Measurements from ENCODE around the gene RTN4RL1.

RTN4RL1 gene

DNA sequence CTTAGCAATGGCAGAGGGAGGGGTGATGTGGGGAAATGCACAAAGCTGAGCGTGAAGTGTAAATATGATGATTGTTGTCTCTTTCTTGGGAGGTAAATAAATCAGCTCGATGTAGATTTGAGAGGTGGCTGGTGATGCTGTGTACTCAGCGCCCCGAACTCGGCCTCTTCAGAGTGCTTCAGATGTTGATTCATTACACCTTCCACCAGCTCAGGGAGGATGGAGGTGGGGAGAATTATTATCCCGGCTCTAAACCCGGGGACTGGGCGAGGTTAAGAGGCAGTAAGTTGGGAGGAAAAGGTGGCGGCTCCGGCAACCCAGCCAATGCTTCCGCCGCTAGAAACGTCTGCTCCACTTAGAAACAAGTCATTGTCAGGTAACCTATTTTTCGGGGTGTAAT, 108.8 kb downstream of the RTN4RL1 start:
- in situ Hi-C loops (cut with HindIII; ENCODE audit: low sequenced_read_pairs) = loop anchor here (25.0 kb wide), 1 partner anchor 121 kb away; the partner anchor contains the start of genes DPH1, OVCA2 and RTN4RL1
- no peak for DNase-seq (ENCODE audit: low read depth, low spot score)
- TF ChIP-seq, protein P1, sequence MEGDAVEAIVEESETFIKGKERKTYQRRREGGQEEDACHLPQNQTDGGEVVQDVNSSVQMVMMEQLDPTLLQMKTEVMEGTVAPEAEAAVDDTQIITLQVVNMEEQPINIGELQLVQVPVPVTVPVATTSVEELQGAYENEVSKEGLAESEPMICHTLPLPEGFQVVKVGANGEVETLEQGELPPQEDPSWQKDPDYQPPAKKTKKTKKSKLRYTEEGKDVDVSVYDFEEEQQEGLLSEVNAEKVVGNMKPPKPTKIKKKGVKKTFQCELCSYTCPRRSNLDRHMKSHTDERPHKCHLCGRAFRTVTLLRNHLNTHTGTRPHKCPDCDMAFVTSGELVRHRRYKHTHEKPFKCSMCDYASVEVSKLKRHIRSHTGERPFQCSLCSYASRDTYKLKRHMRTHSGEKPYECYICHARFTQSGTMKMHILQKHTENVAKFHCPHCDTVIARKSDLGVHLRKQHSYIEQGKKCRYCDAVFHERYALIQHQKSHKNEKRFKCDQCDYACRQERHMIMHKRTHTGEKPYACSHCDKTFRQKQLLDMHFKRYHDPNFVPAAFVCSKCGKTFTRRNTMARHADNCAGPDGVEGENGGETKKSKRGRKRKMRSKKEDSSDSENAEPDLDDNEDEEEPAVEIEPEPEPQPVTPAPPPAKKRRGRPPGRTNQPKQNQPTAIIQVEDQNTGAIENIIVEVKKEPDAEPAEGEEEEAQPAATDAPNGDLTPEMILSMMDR (IDR thresholded peaks at IDR 0.05; ENCODE audit: low read depth, low read length) = no peak
- no peak overlapping the region for H3K4me3 ChIP-seq (ENCODE audit: low read depth, low read length)

DNA sequence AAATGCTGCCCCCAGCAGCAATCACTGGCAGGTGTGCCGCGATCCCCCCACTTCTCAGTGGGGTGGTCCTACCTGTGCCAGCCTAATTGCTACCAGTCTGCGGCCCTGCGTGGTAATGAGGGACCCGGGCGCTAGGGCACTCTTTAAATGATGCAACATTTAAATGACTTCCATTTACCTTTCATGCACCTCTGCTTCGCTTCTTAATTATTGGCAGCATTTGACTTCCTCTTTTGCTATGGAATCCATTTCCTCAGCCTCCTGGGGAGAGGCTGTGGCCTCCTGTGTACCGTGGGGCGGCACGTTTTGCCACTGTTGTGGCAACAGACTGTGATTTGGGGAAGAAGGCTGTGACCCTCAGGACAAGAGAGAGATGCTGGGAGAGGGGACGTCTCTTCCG, 109.2 kb downstream of the RTN4RL1 start:
- TF ChIP-seq, protein P1 (IDR thresholded peaks at IDR 0.05; ENCODE audit: low read depth, low read length) = no peak
- no peak for DNase-seq (ENCODE audit: low read depth, low spot score)
- no peak overlapping the region for H3K4me3 ChIP-seq (ENCODE audit: low read depth, low read length)
- in situ Hi-C loops (cut with HindIII; ENCODE audit: low sequenced_read_pairs) = loop anchor here (25.0 kb wide), 1 partner anchor 121 kb away; the partner anchor contains the start of genes DPH1, OVCA2 and RTN4RL1

DNA sequence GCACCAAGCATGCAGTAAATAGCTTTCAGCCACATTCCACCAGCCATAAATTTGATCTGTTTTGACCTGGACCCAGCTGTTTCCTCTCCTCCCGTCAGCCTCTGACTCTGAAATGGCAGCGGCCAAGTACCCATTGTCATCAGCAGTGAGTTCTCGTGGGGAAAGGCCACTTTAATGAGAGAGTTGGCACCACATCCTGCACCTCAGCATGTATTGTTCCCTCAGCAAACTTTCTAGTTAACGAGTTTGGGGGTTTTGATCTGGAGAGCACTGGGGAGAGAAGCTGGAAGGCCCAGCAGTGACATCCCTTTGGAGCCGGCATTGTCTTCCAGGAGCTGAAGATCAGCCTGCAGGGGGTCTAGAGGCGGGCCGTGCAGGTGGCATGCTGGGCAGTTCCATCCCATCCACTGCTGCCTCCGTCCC, 110.5 kb downstream of the RTN4RL1 start:
- in situ Hi-C loops (cut with HindIII; ENCODE audit: low sequenced_read_pairs) = loop anchor here (25.0 kb wide), 1 partner anchor 123 kb away; the partner anchor contains the start of genes DPH1, OVCA2 and RTN4RL1
- DNase-seq (ENCODE audit: low read depth, low spot score) = no peak

DNA sequence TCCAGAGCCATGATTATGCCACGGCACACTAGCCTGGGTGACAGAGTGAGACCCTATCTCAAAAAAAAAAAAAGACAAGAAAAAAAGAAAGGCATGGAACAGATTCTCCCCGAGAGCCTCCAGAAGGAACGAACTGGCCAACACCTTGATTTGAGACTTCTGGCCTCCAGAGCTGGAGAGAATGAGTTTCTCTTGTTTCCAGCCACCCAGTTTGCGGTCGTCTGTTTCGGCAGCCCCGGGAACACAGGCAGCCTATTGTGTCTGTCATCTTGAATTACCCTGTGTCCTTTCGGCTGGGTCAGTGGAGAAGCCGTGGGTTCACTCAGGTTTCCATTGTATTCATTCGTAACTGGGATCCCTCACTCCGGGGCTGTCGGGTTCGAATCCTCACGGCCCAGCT, 111.4 kb downstream of the RTN4RL1 start:
- DNase-seq (ENCODE audit: low read depth, low spot score) = no peak
- TF ChIP-seq, protein P1 (IDR thresholded peaks at IDR 0.05; ENCODE audit: low read depth, low read length) = no peak
- H3K4me3 ChIP-seq (ENCODE audit: low read depth, low read length) = no peak overlapping the region
- in situ Hi-C loops (cut with HindIII; ENCODE audit: low sequenced_read_pairs) = loop anchor here (25.0 kb wide), 1 partner anchor 124 kb away; the partner anchor contains the start of genes DPH1, OVCA2 and RTN4RL1

More for the DNA sequence above, 110.5 kb downstream of the RTN4RL1 start:
- no peak overlapping the region for H3K4me3 ChIP-seq (ENCODE audit: low read depth, low read length)
- TF ChIP-seq, protein P1 (IDR thresholded peaks at IDR 0.05; ENCODE audit: low read depth, low read length) = no peak

DNA sequence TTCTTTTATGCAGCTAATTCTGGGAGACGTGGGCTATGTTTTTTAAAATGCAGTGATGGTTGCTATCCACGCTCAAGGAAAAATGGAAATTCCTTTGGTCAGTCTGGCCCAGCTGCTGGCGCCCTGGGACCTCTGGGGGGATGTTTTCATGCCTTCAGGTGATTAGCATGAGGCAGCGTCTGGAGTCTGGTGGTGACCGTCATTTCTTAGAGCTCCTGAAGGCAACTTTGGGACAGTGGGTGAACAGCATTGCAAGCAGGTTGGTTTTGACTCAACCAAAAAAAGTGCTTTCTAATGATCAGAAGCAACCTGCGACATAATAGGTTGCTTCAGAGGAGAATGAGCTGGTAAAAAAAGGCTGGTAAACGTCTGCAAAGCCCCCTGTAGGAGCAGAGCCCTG, 113.0 kb downstream of the RTN4RL1 start:
- H3K4me3 ChIP-seq (ENCODE audit: low read depth, low read length) = no peak overlapping the region
- DNase-seq (ENCODE audit: low read depth, low spot score) = no peak
- in situ Hi-C loops (cut with HindIII; ENCODE audit: low sequenced_read_pairs) = loop anchor here (25.0 kb wide), 1 partner anchor 125 kb away; the partner anchor contains the start of genes DPH1, OVCA2 and RTN4RL1
- TF ChIP-seq, protein P1 (IDR thresholded peaks at IDR 0.05; ENCODE audit: low read depth, low read length) = no peak

DNA sequence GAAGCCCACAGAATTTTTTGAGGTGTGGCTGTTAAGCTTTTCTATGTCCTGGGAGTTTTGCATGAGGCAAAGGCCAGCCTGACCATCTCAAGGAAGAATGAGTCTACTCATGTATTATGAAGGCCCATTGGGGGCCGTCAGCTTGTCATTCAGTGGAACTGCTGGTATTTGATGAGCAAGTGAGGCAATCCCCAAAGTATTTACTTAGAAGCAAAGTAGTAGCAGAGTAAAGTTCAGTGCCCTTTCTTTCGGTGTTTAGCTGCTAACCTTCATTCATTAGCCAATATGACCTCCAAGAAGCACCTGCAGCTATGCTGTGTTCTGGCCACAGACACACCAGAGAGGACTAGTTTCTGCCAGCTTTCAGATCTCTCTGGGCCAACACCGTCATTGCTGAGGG, 115.1 kb downstream of the RTN4RL1 start:
- H3K4me3 ChIP-seq (ENCODE audit: low read depth, low read length) = no peak overlapping the region
- DNase-seq (ENCODE audit: low read depth, low spot score) = no peak
- in situ Hi-C loops (cut with HindIII; ENCODE audit: low sequenced_read_pairs) = loop anchor here (25.0 kb wide), 1 partner anchor 127 kb away; the partner anchor contains the start of genes DPH1, OVCA2 and RTN4RL1
- TF ChIP-seq, protein P1 (IDR thresholded peaks at IDR 0.05; ENCODE audit: low read depth, low read length) = no peak
